Left hindlimb (tissue), 1 donor: ENCODE data around the gene DYNC1I1.
"Not testable (repeated sequence)": the region's sequence is repeated elsewhere in the genome, so short reads cannot be mapped to it uniquely, and the experiment has no call there.

Source experiments
- DNase-seq: peaks from one replicate; pipeline ENCODE4 v3.0.0-alpha.2; 2018

DYNC1I1 gene

DNA sequence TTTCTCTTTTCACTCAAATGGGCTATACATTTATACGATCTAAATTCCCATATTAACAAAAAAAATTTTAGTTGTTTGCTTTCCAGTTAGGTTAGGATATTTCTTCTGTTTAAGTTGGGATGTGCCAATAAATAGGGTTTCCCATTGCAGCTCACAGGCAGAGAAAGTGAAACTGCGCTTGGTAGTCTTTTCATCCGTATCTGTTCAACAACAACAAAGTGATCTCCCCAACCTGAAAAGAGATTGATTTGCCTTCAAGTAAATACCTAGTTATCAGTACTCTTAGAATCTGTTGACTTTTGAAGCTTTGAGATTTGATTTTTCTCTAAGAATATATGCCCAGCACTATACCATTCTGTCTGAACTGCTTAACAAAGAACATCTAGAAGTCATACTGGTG lies 143.4 kb downstream of the DYNC1I1 start:
- DNase-seq = no peak

DNA sequence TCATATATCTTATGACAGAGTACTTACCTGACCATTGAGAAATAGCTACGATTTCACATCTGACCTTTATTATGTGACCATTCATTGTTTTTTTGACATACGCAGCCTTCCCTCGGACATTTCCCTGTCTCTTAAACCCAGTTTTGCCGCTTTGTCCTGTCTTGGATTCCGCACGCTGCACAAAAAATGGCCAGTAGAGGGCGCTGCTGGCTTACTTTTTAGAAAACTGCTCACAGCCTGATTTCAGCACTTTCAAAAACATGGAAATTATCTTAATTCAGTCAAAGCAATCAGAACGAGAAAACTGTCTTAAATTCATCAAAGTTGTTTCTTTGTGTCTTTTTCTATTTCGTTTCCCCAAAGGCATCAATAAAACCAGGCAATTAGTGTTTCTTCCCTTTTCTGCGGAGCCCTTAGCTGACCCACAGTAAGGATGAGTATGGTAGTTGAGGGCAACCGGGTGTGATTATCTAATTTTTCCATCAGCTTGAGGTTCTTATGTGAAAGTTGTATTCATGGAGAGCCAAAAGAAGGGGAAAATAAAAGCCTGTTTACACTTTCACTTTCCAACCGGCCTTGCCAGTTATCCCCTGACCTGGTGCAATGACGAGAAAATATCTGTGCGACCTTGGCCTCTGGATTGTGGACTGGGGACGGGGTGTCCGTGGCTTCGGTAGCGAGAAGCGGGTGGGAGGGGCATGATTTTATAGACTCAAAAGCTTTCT lies 144.4 kb downstream of the DYNC1I1 start:
- peak; percentile 76 for DNase-seq

DNA sequence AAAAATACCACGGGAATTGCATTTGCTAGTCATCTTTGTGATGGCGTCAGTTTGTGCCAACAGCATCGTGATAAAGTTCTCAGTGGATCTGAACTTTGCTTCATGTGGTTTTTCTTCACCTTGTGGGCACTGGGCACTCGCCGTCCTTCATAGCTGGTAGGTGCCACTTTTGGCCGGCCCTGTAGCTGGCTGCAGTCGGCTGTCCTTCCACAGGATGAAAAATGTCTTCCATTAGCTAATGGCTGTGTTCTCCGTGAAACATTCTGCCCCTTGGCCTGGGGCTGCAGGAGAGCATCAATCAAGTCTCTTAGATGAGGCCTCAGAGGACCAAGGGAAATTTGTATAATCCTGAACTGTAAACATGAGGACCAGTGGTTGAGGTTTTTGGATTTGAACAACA lies 145.3 kb downstream of the DYNC1I1 start:
- DNase-seq = no peak

DNA sequence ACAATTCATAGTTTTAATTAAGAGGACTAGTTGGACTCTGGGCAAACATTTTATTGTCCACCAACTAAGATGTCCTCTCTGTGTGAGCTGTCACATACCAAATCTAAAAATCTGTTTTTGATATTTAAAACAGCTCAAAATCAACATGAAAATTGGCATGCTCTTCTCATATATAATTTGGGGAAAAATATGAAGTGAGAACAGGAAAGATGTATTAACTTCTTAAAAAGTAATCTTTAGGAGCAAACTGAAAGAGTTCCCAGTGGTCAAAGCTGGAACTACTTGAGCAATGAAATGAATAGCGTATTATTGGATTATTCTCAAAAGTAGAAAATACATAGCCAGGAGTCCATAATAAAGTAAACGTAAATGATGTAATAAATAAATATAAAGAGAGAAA lies 147.2 kb downstream of the DYNC1I1 start:
- DNase-seq = no peak

DNA sequence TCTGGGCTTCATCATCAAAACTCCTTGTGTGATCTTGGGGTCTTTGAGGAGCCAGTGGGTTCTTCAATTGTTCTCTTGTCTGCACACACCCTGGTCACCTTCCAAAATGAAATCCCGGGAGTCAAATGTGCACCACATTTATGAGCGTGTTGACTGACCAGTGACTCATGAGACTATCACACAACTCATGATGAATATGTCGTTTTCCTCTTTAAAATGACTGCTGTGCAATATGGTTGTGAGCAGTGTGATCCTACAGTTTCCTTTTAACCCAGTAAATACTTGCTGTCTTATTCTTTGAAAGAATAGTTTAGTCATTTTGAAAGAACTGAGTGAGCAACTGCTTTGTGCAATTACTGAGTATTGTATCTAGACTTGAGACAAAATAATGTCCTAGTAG lies 149.2 kb downstream of the DYNC1I1 start:
- DNase-seq = no peak

DNA sequence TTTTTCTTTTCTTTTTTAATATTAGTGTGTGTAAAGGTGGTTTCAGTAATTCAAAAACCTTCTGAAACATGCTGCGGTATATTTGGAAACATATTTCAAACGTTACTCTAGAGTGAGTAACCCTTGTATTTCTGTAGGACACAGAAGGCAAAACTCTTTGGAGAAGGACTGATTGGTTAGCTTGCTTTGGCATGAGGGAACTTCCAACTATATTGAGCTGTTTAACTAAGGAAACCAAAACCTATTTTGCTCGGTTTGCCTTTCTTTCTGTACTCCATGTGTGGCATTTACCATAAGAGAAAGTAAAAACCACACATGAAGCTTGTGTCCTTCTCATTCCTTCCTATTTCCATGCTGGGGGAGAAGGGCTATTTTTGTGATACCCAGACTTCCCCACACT lies 149.8 kb downstream of the DYNC1I1 start:
- DNase-seq = no peak

DNA sequence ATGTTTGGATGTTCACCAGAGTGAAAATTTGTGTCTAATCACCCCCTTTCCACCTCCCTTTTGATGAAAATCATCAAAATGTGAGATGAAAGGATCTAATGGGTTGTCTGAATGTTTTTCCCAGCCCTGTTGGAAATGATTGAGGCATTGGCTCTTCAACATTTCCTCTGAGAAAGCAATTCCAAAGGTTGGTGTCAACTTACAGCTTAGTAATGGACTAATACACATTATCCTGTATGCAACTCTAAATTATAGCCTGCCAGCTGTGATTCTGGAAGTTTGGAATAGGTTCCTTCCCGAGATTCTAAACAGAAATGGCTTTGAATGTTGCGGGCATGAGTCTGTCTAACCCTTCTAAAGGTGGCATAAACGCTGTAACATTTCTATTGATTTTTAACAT lies 152.9 kb downstream of the DYNC1I1 start:
- DNase-seq = no peak

DNA sequence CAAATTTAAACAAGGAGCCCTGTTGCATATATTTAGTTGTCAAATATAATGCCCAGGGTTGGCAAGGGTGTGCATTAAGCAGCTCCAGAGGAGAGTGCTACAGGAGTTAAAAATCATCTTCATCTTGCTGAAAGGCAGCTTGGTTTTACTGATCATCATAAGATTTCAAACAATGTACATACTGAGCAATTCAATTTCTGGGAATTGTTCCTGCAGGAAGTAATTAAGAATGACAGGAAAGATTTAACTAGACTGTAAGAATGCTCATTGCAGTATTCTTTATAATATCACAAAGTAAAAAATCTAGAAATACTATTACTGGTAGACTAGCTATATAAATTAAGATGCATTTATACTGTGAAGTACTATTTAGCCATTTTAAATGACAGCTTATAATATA lies 153.6 kb downstream of the DYNC1I1 start:
- no peak for DNase-seq

DNA sequence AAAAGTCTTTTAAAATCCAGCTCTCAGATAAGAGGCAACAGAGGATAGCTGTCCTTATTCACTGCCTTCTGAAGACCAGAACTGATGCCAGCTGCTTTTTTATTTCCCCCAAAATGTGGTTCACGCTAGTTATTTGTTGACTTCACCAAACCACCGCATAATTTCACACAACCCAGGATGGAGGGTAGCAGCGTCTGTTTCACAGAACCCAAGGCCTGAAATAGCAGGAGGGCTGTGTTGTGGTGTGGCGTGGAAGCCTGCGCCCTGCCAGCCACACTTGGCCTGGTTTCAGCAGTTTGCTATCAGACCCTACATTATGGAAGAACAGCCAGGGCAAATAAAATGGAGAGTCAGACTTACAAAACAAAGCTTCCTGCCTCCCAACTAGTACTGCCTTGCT lies 155.4 kb downstream of the DYNC1I1 start:
- DNase-seq = peak; percentile 74

DNA sequence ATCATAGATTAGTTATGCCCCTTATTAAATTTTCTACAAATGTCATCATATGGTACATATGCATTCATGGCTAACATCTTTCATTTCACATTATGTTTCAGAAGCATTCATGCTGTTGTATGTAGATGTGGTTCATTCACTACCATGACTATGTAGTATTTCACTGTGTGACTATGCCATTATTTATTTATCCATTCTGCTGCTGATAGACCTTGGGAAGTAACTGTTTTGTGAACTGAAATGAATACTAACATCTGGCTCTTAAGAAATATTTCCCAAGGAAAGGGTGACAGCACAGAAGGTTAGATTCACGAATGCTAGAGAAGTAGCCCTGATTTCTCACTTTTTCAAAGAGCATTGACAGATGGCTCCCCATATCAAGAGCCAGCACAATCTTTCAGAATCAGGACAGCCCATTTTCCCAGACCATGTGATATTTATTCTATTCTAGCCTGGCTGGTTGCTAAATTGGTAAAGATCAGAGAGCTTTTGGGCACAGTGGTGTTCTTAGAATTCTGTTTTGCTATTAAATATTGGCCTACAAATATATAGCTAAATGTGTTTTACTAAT lies 157.4 kb downstream of the DYNC1I1 start:
- no peak for DNase-seq

DNA sequence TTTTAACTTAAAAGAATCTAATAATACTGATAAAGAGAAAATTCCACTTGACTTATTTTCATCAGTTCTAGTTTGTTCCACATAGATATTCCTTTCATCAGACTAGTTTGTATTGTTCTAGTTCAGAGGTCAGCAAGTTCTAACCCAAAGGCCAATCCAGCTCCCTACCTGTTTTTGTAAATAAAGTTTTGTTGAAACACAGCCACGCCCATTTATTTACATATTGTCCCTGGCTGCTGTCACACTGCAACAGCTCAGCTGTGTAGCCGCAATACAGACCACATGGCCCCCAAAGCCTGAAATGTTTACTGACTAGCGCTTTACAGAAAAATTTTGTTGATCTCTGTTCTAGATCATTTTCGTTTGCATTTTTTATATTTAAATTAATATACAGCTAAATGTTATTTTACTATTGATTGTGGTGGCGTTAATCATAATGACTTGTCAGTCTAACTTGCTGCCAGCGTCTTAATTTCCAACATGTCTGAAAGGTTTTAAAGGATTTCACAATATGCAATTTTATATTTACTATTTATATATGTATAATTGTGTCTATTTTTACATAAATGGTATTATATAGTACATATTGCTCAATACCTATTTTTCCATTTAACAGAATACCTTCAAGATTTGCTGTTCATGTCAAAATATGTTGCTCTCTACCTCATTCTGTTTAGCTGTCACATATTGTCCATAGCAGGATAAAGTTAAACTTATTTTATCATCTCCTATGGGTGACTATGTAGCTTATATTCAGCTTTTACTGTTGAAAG lies 159.3 kb downstream of the DYNC1I1 start:
- no peak for DNase-seq

DNA sequence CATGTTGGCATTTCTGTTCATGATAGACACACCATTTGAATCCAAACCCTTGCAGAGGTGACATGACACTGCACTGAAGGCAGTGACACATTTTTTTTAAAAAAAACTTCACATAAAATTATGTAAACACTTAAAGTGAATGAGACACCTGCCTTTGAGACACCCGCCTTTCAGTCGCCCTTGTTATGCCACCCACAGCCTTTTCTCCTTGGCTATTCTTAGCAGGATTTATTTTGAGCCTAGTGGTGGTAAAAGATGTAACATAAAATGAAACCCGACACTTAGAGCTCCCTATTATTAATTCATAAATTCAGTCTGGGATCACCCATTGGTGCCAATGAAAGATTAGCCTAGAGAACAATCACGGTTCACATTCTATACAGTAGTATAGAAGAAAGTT lies 161.3 kb downstream of the DYNC1I1 start:
- no peak for DNase-seq

DNA sequence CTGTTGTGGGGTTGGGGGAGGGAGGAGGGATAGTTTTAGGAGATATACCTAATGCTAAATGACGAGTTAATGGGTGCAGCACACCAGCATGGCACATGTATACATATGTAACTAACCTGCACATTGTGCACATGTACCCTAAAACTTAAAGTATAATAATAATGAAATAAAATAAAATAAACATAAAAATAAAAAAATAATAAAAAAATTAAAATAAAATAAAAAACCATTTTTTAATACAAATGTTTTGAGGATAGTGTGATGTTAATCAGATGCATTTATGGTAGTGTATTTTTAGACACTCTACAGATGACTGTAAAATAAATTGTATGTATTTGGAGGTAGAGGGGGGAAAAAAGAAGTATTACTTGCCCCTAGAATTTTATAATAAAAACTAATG lies 172.5 kb downstream of the DYNC1I1 start:
- not testable (repeated sequence) for DNase-seq

DNA sequence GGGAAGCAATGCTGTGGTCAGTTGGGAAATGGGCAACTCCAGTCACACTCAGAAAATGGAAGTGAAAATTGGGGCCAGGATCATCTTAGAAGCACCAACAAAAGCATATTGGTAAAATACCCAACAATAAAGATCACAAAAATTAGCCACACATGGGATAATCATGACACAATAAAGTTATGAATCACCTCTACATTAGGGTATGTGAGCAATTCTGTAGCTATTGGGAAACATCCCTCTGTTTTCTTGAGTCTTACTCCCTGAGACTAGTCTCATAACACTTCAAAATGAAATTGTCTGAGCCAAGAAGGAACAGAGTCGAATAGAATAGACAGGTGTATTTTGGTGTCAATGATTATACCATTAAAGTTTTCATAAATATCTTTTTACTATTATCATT lies 178.3 kb downstream of the DYNC1I1 start:
- DNase-seq = no peak

DNA sequence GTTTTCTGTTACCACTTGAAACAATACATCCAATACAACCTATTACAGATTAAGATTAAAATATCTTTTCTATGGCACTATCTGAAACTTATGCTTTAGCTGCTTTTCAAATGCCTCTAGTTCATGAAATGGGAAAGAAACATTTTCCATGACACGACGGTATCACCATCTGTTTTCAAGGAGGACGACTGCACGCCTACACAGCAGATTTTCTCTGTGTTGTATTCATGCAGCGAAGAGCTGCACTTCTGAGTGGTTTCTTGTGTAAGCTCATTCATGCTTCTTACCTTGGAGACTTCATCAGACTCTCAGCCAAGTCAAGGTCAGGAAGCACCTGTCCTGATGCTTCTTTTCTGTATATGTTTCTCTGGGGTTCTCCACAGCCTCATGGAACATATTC lies 179.2 kb downstream of the DYNC1I1 start:
- no peak for DNase-seq

DNA sequence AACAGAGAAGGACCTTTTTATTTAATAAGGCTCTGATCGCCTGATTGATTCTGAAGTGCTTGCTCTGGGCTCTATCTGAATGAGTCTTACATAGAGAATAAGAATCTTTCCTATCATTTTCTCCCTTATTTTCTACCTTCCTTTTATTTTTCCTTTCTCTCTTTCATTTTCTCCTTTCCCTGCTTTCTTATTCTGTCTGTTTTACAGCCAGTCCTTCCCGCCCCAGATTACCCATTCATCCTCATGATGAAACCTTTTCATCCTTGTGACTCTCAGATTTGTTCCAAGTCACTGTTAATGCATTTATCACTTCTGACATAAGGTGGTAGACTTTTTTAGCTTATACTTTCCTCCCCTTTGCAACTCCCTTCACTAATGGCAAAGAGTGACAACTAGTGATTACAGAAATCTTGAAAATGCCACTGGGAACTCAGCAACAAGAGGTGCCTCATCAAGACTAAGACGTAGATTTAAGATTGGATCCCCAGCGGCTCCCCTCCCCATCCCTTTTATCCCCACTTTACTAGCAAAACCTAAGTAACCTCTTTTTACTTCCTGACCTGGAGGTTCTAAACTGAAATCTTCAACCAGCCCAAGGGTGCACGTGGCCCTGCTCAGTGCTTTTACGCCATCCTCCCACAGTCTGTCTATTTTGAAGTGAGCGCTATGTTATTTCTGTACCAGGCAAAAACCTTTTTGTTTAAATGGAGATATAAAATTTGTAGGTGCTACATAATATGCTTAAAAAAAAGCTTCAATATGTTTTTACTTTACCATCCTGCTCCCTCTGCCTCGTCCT lies 179.8 kb downstream of the DYNC1I1 start:
- no peak for DNase-seq

DNA sequence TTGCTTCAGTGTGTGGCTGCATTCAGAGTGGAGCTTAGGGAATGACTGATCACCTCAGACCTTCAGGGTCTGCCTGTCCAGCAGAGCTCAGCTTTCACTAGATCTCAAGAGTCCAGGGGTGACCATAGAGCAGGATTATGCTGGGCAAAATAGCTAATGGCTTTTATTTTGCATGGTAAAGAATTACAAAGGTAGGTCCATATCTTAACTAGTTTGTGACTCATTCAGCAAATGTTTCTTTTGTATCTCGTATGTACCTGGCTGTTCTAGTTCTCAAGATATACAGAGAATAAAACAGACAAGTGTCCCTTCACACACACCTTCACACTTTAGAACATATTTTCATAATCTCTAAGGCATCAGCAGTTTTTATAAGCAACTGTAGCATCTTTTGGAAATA lies 180.5 kb downstream of the DYNC1I1 start:
- DNase-seq = no peak

DNA sequence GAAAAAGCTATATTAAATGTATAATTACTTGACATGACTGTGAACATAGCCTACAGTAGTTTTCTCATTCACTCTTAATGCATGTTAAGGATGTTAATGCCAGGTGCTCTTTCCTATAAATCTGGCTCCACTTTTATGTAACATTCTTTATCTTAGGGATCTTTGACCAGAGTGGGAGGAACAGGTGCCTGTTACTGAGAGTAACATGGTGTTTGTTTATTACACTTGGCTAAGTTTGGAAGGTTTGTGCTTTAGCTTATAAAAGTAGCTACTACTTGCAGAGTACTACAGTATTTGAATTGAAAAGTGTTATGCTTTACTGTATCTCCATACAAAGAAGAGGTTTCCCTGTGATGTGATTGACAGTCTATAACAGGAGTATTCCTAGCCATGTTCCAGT lies 183.4 kb downstream of the DYNC1I1 start:
- DNase-seq = no peak

DNA sequence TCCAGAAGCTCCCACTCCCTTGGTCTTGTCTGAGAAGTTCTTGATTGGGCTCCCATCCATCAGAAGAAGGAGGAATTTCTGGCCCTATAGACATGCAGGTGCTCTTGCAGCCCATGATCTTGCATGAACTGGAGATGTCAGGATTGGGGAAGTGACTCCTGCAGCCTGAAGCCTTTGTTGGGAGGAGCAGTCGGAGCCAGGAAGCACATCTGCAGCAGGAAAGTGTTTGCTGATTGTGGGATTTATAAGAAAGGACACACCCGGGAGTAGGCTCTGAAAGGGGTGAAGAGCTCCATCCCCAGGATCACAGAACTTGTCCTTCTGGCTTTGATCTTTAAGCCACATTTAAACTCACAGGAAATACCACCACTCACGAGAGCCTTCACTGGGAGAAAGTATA lies 185.2 kb downstream of the DYNC1I1 start:
- no peak for DNase-seq

DNA sequence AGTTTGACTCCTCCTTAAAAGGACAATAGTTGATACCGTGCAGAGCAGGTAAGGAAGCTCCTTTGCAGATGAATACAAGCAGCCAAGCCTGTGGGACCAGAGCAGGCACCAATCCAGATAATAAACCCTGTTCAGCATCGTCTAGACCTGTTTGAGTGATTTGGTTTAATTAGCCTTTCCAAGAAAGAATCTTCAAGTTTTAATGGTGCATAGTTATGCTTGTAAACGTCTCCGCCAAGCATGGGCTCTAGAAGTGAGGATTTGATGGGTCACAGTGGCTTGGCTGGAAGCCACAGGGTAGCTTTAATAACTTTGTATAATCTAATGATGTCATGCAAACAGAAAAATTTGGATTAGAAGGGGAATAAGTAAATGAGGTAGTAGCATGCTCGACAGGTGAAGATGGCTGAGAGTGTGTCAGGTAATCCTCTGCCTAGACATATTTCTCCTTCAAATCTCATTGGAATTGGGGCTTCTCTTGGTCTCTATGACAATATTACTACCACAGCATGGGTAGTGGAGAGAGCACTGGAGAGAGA lies 188.4 kb downstream of the DYNC1I1 start:
- no peak for DNase-seq

DNA sequence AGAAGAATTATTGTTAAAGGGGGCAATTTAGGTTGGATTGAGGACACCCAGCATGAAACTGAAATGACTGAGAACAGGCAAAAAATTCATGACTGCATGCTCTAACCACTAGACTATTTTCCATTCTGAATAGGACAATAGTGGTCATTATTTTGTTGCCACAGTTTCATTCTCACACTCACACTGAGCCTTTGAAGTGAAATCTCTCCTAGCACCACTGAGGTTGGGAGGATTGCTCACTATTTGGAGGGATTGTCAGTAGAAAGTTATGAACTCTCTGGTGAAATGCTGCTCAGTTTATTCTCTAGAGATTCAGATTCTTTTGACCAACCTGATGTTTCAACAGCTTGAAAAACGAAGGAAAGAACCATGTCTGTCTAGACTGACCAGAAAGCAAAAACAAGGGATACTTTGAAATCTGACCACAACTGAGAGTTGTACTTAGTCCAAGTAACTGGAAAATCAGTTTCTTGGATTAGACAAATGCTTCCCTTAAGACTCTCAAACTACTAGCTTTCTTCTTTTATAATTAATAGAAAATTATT lies 191.2 kb downstream of the DYNC1I1 start:
- no peak for DNase-seq

DNA sequence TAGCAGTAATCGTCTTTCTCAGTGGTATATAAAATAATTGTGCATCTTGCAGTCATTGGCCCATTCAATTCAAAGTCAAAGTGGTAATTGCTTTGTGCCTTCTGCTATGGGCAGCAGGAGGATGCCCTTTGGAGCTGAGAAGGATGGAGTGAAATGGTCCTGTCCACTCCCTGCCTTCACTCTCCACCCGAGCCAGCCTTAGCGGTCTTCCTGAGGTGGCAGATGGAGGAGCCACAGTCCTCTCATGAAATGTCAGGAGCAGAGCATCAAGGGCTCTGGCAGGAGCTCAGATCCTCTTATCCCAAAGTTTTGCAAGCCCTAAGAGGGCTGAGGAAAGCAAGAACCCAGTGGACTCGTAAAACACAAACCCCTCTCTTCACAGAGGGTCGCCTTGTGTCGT lies 199.4 kb downstream of the DYNC1I1 start:
- DNase-seq = no peak

DNA sequence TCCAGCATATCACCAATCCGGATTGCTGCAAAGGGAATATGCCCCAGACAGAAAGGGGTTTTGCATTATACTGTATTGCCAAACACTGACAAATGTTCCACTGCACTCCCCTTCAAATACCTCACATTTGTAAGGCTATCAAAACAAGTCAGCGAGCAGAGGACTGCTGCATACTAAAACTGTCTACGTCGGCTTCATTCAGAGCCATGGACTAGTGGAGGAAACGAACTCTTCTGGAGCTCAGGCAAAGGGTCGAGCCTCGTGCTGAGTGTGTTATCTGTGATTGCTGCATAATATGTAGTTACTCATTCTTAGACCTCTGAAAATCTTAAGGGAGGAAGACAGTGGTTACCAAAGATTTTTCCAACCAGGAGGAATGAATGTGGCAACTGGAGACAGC lies 200.2 kb downstream of the DYNC1I1 start:
- DNase-seq = no peak
